Activated CD4-positive, alpha-beta T cell treated with anti-CD3 and anti-CD28 coated beads, Interleukin-2, amount 10 ng/mL, durations not matched to agents 7 days and 5 days (primary cell): ENCODE measurements around the gene FAM163B. TPM values are rescaled to one million over a fixed set of nuclear protein-coding genes. Genes with fewer than 3 reads are reported as not detected.

Source experiments
- CTCF ChIA-PET: fragments of 350-600 bp; sonication (Branson Sonifier 250); formaldehyde crosslinking; loops from one replicate; lab custom pipeline; 2021; ENCODE audit warnings: antibody characterized with exemption; lab: Charles Lee
- POLR2A ChIA-PET: fragments of 350-600 bp; sonication (Branson Sonifier 250); formaldehyde crosslinking; loops from one replicate; lab custom pipeline; 2021; ENCODE audit warnings: antibody characterized with exemption; lab: Charles Lee
- DNase-seq: peaks from one replicate; pipeline ENCODE4 v3.0.0-alpha.2; 2020
- H3K27ac Mint-ChIP-seq: one replicate; pipeline ENCODE4 v1.8.0; 2021; ENCODE audit warnings: mild to moderate bottlenecking, moderate library complexity, mixed read lengths
- H3K27me3 Mint-ChIP-seq: one replicate; pipeline ENCODE4 v1.8.0; 2021; ENCODE audit warnings: mixed read lengths
- H3K36me3 Mint-ChIP-seq: one replicate; pipeline ENCODE4 v1.8.0; 2021; ENCODE audit warnings: low read depth, mixed read lengths
- H3K4me1 Mint-ChIP-seq: one replicate; pipeline ENCODE4 v1.8.0; 2021; ENCODE audit warnings: mixed read lengths
- H3K4me3 Mint-ChIP-seq: one replicate; pipeline ENCODE4 v1.8.0; 2021; ENCODE audit warnings: mild to moderate bottlenecking, moderate library complexity, mixed read lengths
- H3K9me3 Mint-ChIP-seq: one replicate; pipeline ENCODE4 v1.8.0; 2021; ENCODE audit warnings: mixed read lengths
- total RNA-seq, 2 experiments: library from RNA; stranded (reverse); gene quantifications; one replicate each; pipeline ENCODE4 v1.2.3, GENCODE V29; 2021

Gene FAM163B
- total RNA-seq, 2 experiments from 2014 or later = not detected

DNA sequence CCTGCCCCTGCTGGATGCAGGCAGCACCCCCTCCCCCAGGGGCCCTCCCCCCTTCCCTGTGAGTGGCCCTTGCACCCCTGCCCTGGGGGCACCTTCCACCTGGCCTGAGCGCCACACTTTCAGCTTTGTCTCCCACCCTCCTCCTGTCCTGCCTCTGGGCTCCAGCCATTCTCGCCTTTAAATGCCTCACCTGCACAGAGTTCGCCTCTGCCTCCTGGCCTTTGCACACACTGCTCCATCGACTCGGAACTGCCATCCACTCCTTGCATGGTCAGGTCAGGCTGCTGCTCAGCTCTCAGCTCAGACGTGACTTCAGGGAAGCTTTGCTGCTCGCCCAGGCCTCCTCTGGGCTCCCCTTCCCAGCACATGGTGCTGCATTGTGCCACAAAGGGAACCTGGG is 10.2 kb downstream of the FAM163B start:
- CTCF ChIA-PET = no interaction called here
- H3K4me1 Mint-ChIP-seq = no peaks in the 10 kb centered on the region
- peaks cover 5% of the 10 kb centered on the region for H3K36me3 Mint-ChIP-seq
- no peak for DNase-seq
- no peak overlapping the region for H3K4me3 Mint-ChIP-seq
- H3K27me3 Mint-ChIP-seq = no peaks in the 10 kb centered on the region
- no peak overlapping the region for H3K27ac Mint-ChIP-seq
- POLR2A ChIA-PET = interaction anchor here (0.5 kb wide), 1 partner anchor 9 kb away, joined by 3 read pairs; no protein-coding TSS in a partner anchor
- peaks cover 13% of the 10 kb centered on the region for H3K9me3 Mint-ChIP-seq

DNA sequence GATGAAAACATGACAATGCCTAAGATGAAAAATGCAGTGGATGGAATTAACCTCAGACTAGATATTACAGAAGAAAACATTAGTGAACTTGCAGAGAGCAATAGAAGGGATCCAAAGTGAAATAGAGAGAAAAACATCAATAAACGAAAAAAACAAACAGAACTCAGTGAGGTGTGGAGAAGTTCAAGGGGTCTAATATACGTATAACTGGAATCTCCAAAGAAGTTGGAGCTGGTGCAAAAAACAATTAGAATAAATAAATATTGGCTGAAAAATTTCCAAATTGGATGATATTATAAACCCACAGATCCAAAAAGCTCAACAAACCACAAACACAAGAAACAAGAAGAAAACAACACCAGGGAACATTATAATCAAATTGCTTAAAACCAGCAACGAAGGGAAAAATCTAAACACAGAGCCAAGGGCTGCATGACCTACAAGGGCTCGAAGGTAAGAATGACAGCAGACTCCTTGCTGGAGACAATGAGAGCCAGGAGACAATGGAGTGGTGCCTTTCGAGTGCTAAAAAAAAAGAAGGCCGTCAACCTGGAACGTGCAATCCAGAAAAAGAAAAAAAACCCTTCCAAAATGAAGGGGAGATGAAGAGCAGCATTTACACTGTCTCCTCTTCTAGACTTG is 11.8 kb downstream of the FAM163B start:
- POLR2A ChIA-PET = no interaction called here
- H3K27ac Mint-ChIP-seq = no peak overlapping the region
- no peak for DNase-seq
- H3K36me3 Mint-ChIP-seq = peaks cover 5% of the 10 kb centered on the region
- H3K27me3 Mint-ChIP-seq = no peaks in the 10 kb centered on the region
- H3K4me3 Mint-ChIP-seq = no peak overlapping the region
- H3K4me1 Mint-ChIP-seq = no peaks in the 10 kb centered on the region
- H3K9me3 Mint-ChIP-seq = peaks cover 13% of the 10 kb centered on the region
- CTCF ChIA-PET = interaction anchor here (0.7 kb wide), 1 partner anchor 16 kb away, joined by 3 read pairs; no protein-coding TSS in a partner anchor

DNA sequence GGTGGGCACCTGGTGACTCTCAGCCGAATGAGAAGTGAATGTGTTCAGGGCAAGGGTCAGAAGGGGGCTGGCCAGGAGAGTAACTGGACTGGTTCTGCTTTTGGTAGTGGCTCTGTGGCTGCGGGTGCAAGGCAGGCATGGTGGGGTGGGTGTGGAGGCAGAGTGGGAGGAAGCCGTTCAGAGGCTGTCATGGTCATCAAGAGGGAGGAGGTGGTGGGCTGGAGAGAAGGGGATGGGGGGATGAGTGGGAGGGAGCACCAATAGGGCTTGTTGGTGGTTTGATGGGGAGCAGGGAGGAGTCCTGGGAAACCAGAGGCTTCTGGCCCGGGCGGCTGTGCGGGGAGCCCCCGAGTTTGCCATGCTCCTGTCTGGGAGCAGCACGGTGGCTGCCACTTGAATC is 13.3 kb downstream of the FAM163B start:
- H3K4me1 Mint-ChIP-seq = no peaks in the 10 kb centered on the region
- POLR2A ChIA-PET = no interaction called here
- no peaks in the 10 kb centered on the region for H3K27me3 Mint-ChIP-seq

DNA sequence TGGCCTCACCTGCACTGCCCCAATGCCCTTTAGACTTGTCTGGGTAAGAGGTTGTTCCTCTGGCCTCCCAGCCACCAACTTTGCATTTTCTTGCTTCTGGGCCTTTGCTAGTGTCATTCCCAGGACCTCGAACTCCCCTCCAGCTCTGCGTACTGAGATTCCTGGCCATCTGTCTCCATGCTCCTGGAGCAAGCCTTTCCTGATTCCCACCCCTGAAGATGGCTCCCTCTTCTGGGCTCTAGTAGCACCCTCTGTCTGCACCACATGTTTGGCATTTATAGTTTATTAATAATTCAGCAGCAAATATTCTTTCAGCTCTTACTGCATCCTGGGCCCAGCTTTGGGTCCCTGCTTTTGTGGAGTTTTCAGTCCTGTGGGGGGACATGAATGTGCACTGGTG is 14.9 kb downstream of the FAM163B start:
- H3K4me3 Mint-ChIP-seq = no peak overlapping the region
- ChIA-PET CTCF (no interaction called here), POLR2A (no interaction called here)
- no peaks in the 10 kb centered on the region for H3K27me3 Mint-ChIP-seq
- no peak for DNase-seq
- H3K9me3 Mint-ChIP-seq = peaks cover 13% of the 10 kb centered on the region
- H3K36me3 Mint-ChIP-seq = peaks cover 5% of the 10 kb centered on the region
- no peaks in the 10 kb centered on the region for H3K4me1 Mint-ChIP-seq
- no peak overlapping the region for H3K27ac Mint-ChIP-seq

More for the DNA sequence above, 13.3 kb downstream of the FAM163B start:
- peaks cover 5% of the 10 kb centered on the region for H3K36me3 Mint-ChIP-seq
- CTCF ChIA-PET = no interaction called here
- H3K4me3 Mint-ChIP-seq = no peak overlapping the region
- peaks cover 13% of the 10 kb centered on the region for H3K9me3 Mint-ChIP-seq
- H3K27ac Mint-ChIP-seq = no peak overlapping the region
- no peak for DNase-seq

DNA sequence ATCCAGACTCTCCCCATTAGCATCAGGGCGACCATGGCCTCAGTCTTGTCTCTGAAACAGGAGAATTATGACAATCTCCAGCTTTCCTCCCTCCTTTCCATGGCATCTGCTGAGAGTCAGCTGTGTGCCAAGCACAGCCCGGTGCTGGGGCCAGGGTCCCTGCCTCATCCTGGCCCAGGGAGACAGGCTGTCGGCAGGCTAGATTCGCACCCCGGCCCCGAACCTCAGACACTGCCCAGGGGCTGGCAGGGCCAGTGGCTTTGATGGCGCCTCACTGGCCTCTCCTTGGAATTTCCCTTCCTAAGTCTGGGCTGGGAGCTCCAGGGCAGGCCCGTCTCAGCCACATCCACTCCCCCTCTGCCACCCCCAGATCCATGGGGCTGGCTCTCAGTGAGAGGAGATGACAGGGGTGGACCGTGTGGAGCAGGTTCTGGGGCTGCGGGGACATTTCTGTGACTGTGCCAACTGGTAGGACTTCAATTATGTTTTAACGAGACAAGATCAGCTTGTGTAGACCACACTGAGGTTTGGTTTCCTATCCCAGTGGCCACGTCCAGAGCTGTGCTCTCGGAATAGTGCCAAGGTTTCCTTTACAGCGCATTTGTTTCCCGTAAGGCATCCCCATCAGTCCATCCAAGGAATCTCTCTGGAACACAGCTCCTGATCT is 15.5 kb downstream of the FAM163B start:
- POLR2A ChIA-PET = no interaction called here
- no peak overlapping the region for H3K4me3 Mint-ChIP-seq
- H3K27me3 Mint-ChIP-seq = no peaks in the 10 kb centered on the region
- H3K9me3 Mint-ChIP-seq = peaks cover 13% of the 10 kb centered on the region
- no peaks in the 10 kb centered on the region for H3K4me1 Mint-ChIP-seq
- CTCF ChIA-PET = no interaction called here
- no peak for DNase-seq
- H3K27ac Mint-ChIP-seq = no peak overlapping the region
- peaks cover 5% of the 10 kb centered on the region for H3K36me3 Mint-ChIP-seq

DNA sequence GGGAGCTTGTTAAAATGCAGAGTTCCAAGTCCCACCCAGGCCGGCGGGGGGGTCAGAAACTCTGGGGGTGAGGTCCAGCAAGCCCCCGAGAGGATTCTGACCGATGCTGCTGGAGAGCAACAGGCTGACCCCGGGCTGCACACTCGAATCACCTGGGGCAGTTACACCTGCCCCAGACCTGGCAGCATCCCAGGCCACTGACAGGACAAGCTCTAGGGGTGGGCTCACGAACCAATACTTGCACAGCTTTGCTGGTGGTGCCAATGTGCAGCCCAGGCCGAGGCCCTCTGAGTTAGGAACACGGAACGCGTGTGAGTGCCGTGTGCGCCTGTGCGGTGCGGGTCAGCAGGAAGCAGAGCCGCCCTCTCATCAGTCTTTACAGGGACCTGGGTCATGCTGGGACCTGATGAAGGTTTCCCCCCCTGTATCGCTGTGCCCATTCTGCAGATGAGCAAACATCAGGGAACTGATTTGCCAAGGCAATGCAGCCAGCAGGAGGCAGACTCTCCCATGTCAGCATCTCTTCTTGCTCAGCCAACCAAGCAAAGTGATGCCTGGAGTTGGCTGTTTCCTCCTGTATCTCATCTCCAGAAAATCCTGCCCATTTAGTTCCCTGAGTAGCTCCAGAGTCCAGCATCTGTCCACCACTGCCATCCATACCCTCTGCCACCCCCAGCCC is 16.3 kb downstream of the FAM163B start:
- no peaks in the 10 kb centered on the region for H3K27me3 Mint-ChIP-seq
- peak; percentile 40 for DNase-seq
- POLR2A ChIA-PET = no interaction called here
- H3K36me3 Mint-ChIP-seq = peaks cover 5% of the 10 kb centered on the region
- H3K27ac Mint-ChIP-seq = no peak overlapping the region
- H3K4me1 Mint-ChIP-seq = no peaks in the 10 kb centered on the region
- no peak overlapping the region for H3K4me3 Mint-ChIP-seq
- CTCF ChIA-PET = interaction anchor here (0.5 to 0.6 kb wide), 2 partner anchors 225 to 333 kb away, joined by 3 to 4 read pairs; no protein-coding TSS in a partner anchor
- H3K9me3 Mint-ChIP-seq = peaks cover 14% of the 10 kb centered on the region

DNA sequence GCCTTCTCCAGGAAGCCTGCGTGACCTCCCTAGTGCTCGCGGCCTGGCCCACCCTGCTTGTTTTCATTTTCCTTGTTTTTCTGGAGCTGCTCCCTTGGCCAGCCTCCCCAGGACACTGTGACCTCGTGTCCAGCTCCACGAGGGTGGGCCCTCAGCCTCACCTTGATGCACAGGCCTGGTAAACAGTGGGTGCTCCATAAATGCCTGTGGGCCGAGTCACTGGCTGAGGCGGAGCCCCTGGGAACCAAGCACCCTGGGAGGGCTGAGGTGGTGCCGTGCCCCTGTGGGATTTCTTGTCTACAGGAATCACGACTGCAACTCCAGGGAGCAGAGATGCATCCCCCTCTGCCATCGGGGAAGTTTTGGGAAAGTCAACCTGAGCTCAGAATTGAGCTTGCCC is 17.2 kb downstream of the FAM163B start:
- no peaks in the 10 kb centered on the region for H3K4me1 Mint-ChIP-seq
- H3K27ac Mint-ChIP-seq = no peak overlapping the region
- peaks cover 7% of the 10 kb centered on the region for H3K9me3 Mint-ChIP-seq
- no peaks in the 10 kb centered on the region for H3K27me3 Mint-ChIP-seq
- H3K36me3 Mint-ChIP-seq = no peaks in the 10 kb centered on the region
- no peak overlapping the region for H3K4me3 Mint-ChIP-seq
- ChIA-PET POLR2A (no interaction called here), CTCF (no interaction called here)
- no peak for DNase-seq

DNA sequence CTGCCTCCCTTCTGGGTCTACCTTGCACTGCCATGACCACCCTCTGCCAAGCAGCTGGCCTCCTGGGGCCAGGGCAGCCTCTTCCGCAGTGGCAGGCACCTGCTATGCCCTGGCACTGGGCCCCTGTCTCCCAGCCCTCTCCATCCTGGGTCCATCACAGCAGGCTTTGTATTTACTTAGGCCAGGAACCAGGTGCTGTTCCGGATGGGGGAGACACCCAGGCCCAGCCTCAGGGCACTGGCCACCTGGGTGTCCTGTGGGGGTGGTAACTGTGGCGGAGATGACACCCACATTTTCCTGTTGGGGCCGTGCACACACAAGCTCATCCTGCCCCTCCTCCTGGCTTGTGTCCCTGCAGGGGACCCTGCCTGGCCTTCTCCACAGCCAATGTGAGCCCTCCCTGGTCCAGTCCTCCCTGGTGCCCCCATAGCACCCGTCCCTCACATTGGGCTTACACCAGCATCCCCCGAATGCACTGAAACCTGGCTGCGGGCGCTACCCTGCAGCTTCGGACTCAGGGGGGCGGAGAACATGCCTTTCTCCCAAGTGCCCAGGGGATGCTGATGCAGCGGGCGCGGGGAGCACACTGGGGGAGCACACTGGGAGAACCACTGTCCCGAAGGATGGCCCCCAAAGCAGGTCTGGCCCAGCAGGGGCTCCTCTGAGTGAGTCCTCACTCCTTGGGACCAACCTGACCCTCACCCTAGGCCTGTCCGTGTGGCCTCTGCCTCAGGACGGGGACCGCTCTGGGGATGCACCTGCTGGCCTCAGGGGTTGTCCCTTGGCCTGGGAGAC is 17.9 kb downstream of the FAM163B start:
- H3K36me3 Mint-ChIP-seq = no peaks in the 10 kb centered on the region
- ChIA-PET POLR2A (no interaction called here), CTCF (no interaction called here)
- H3K4me1 Mint-ChIP-seq = no peaks in the 10 kb centered on the region
- no peaks in the 10 kb centered on the region for H3K27me3 Mint-ChIP-seq
- H3K27ac Mint-ChIP-seq = no peak overlapping the region
- H3K4me3 Mint-ChIP-seq = no peak overlapping the region
- H3K9me3 Mint-ChIP-seq = peaks cover 4% of the 10 kb centered on the region
- DNase-seq = no peak

DNA sequence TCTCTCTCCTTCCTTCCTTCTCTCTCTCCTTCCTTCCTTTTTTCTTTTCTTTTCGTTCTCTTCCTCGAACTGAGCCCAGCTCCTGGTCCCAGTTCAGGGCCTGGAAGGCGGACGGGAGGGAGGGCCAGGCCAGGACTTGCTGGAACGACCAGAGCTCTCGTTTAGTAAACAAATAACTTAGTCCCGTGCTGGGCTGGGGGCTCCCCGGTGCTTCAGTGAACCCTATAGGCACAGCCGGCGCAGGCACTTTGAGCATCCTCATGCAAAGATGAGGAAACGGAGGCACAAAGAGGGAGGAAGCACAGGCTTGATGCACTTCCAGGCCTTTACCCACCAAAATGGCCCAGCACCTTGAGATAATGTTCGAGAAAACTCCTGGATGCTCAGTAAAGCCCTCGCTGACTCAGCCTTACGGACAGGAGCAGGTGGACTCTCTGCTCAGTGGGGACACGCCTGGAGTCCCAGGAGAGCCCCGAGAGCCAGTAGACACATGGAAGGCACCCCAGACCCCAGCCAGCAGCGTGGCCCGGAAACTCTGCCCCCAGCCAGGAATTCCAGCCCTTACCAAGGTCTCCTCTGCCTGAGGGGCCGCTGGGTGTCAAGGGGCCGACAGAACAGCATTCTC is 18.8 kb downstream of the FAM163B start:
- no peak overlapping the region for H3K27ac Mint-ChIP-seq
- CTCF ChIA-PET = interaction anchor here (0.6 to 1.5 kb wide), 3 partner anchors 54 to 137 kb away, joined by 3 read pairs; no protein-coding TSS in a partner anchor
- no peaks in the 10 kb centered on the region for H3K4me1 Mint-ChIP-seq
- H3K27me3 Mint-ChIP-seq = peaks cover 7% of the 10 kb centered on the region
- no peaks in the 10 kb centered on the region for H3K36me3 Mint-ChIP-seq
- POLR2A ChIA-PET = no interaction called here
- no peak overlapping the region for H3K4me3 Mint-ChIP-seq
- peaks cover 4% of the 10 kb centered on the region for H3K9me3 Mint-ChIP-seq
- DNase-seq = no peak

DNA sequence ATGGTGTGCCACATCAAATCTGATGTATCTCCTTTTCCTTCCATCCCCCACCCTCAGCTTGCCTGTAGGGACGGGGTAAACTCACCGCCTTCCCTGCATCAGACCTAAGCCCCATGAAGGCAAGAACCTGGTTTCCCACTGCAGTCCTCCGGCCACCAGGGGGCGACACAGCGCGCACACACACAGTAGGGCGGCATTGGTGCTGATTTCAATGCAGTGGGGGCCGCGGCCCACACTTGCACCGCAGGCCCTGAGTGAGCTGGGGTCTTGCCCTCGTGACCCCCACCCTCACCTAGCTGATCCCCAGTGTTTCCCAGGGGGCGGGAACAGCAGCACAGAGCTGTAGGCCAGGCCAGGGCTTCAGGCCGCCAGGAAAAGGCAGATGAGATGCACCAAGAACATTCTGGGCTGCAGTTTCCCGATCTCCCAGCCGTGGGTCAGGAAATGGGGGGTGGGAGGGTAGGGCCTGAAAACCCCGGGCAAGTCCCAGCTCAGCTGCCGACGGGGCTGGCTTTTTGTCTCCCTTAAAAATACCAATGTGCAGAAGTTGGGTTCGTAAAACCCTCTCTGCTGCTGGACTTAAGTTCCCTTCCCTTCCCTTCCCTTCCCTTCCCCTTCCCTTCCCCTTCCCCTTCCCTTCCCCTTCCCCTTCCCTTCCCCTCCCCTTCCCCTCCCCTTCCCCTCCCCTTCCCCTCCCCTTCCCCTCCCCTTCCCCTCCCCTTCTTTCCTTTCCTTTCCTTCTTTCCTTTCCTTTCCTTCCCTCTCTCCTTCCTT is 19.5 kb downstream of the FAM163B start:
- Mint-ChIP-seq H3K4me3 (no peak overlapping the region), H3K36me3 (no peaks in the 10 kb centered on the region), H3K27me3 (peaks cover 10% of the 10 kb centered on the region), H3K4me1 (no peaks in the 10 kb centered on the region), H3K9me3 (peaks cover 4% of the 10 kb centered on the region), H3K27ac (no peak overlapping the region)
- peak; percentile 39 for DNase-seq
- POLR2A ChIA-PET = no interaction called here
- CTCF ChIA-PET = interaction anchor here (0.5 to 1.5 kb wide), 4 partner anchors 54 to 137 kb away, joined by 3 read pairs; no protein-coding TSS in a partner anchor

DNA sequence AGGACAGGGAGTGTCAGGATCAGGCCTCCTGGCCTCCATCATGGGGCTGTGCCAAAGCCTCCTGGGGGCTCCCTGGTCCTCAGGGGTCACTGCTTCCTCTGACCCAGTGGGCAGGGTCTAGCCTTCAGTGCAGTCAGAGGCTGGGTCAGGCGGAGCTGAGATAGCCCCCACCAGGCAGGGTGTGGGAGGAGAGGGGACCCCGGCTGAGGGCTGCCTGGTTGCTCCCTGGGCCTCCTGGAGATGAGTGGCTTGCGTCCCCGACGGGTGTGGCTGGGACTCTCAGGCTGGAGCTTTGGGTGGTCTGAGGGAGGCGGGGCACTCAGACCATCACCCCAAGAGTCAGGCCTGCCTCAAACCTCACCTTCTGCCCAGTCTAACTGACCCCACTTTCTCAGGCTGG is 21.7 kb downstream of the FAM163B start:
- POLR2A ChIA-PET = no interaction called here
- Mint-ChIP-seq H3K4me3 (no peak overlapping the region), H3K27ac (no peak overlapping the region), H3K27me3 (peaks cover 15% of the 10 kb centered on the region), H3K9me3 (peaks cover 4% of the 10 kb centered on the region), H3K4me1 (no peaks in the 10 kb centered on the region), H3K36me3 (no peaks in the 10 kb centered on the region)
- CTCF ChIA-PET = no interaction called here
- no peak for DNase-seq

DNA sequence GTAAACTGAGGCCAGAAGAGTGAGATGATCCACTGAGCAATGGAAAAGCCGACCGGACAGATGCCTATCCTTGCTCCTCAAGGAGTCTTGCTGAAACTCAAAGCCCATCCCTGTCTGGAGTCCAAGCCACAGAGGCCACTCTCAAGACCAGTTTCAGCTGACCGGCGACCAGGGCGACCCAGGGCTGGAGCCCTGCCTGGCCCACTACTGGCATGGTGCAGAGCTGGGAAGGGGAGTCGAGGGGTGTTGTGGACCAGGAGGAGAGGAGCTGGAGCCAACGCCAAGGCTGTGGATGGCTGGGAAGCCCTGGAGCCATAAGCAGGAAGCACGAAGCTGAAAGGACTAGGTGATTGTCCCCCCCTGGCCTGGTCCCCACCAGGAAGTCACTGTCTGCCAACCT is 22.1 kb downstream of the FAM163B start:
- H3K27ac Mint-ChIP-seq = no peak overlapping the region
- POLR2A ChIA-PET = no interaction called here
- no peak overlapping the region for H3K4me3 Mint-ChIP-seq
- CTCF ChIA-PET = no interaction called here
- peaks cover 15% of the 10 kb centered on the region for H3K27me3 Mint-ChIP-seq
- H3K36me3 Mint-ChIP-seq = no peaks in the 10 kb centered on the region
- peaks cover 4% of the 10 kb centered on the region for H3K9me3 Mint-ChIP-seq
- DNase-seq = no peak
- H3K4me1 Mint-ChIP-seq = no peaks in the 10 kb centered on the region
